ENCODE measurements around the gene GOLGA8M. TPM values are rescaled to one million over a fixed set of nuclear protein-coding genes. Genes with fewer than 3 reads are reported as not detected.

Gene GOLGA8M
- total RNA-seq, 1 experiment from 2014 or later = not detected

Other genes with a start within 250 kb of the GOLGA8M start
- gene GOLGA8G, start 179.4 kb downstream of the GOLGA8M start, total RNA-seq (2021) = not detected in 2 replicates
- gene GOLGA6L25, start 158.9 kb downstream of the GOLGA8M start, total RNA-seq (2021) = not detected in 2 replicates
- gene GOLGA6L7, start 136.2 kb upstream of the GOLGA8M start, total RNA-seq (2021) = not detected in 2 replicates
- gene APBA2, start 173.6 kb upstream of the GOLGA8M start, total RNA-seq (2021) = not detected in 2 replicates

Data from PC-9 (cell line).